HEK293 (cell line): ENCODE measurements around the gene AVPR1A.

Experiments used
- CTCF ChIA-PET: fragments of 350-600 bp; formaldehyde crosslinking; extraction: SDS; loops from one replicate; lab custom pipeline; 2021; ENCODE audit warnings: antibody characterized with exemption; lab: Yijun Ruan, JAX
- POLR2A ChIA-PET: fragments of 300-600 bp; formaldehyde crosslinking; extraction: SDS; loops from one replicate; lab custom pipeline; 2020; ENCODE audit warnings: antibody characterized with exemption, inconsistent platforms; lab: Yijun Ruan, JAX
- H3K27ac ChIP-seq: fragments of 200-500 bp; sonication (Bioruptor generic); 2 replicates; pipeline ENCODE4 v1.5.1; 2014; ENCODE audit warnings: low read depth, low read length, control low read depth, inconsistent platforms; ENCODE audit errors: extremely low read depth
- H3K36me3 ChIP-seq, 2 experiments: fragments of 200-500 bp in 1 of 2; sonication (Bioruptor generic) in 1 of 2; 1 replicate in 1 of 2; 2 replicates in 1 of 2; pipeline ENCODE4 v1.5.1; 2014 to 2017; ENCODE audit warnings: inconsistent platforms in 2 of 2, low read length in 2 of 2; ENCODE audit not compliant: control insufficient read depth in 2 of 2, insufficient read depth in 1 of 2
- H3K4me1 ChIP-seq: fragments of 200-500 bp; sonication (Bioruptor generic); 2 replicates; pipeline ENCODE4 v1.5.1; 2014; ENCODE audit warnings: mild to moderate bottlenecking, low read length, inconsistent platforms; ENCODE audit not compliant: control insufficient read depth, insufficient read depth
- H3K4me3 ChIP-seq: 2 replicates; pipeline ENCODE4 v1.5.1; 2011; ENCODE audit warnings: low read depth, mild to moderate bottlenecking, control low read depth, low read length, moderate library complexity
- H3K9me3 ChIP-seq: fragments of 200-500 bp; sonication (Bioruptor generic); 2 replicates; pipeline ENCODE4 v1.5.1; 2014; ENCODE audit warnings: low read depth, low read length, inconsistent platforms; ENCODE audit not compliant: control insufficient read depth, insufficient read depth
- EGR2 ChIP-seq: fragments of 450-650 bp; formaldehyde crosslinking; IDR thresholded peaks from 2 replicates; pipeline ENCODE4 v1.5.1; 2016; ENCODE audit warnings: low read depth, missing biosample characterization, missing genetic modification characterization
- KLF16 ChIP-seq: fragments of 450-650 bp; formaldehyde crosslinking; IDR thresholded peaks from 2 replicates; pipeline ENCODE4 v1.5.1; 2017; ENCODE audit warnings: missing biosample characterization, missing genetic modification characterization
- SP2 ChIP-seq: fragments of 450-650 bp; formaldehyde crosslinking; IDR thresholded peaks from 2 replicates; pipeline ENCODE4 v1.5.1; 2016; ENCODE audit warnings: missing biosample characterization, missing genetic modification characterization
- SP3 ChIP-seq: fragments of 450-650 bp; formaldehyde crosslinking; IDR thresholded peaks from 2 replicates; pipeline ENCODE4 v1.5.1; 2016; ENCODE audit warnings: missing biosample characterization, missing genetic modification characterization
- ZNF302 ChIP-seq: fragments of 450-650 bp; formaldehyde crosslinking; IDR thresholded peaks from 2 replicates; pipeline ENCODE4 v1.5.1; 2016; ENCODE audit warnings: missing biosample characterization, missing genetic modification characterization, low read depth
- ZNF311 ChIP-seq: fragments of 450-650 bp; formaldehyde crosslinking; IDR thresholded peaks from 2 replicates; pipeline ENCODE4 v1.5.1; 2017; ENCODE audit warnings: missing biosample characterization, missing genetic modification characterization, borderline replicate concordance
- ZNF501 ChIP-seq: fragments of 450-650 bp; formaldehyde crosslinking; IDR thresholded peaks from 2 replicates; pipeline ENCODE4 v1.5.1; 2016; ENCODE audit warnings: missing biosample characterization, missing genetic modification characterization
- ZNF544 ChIP-seq: fragments of 450-650 bp; formaldehyde crosslinking; IDR thresholded peaks from 2 replicates; pipeline ENCODE4 v1.5.0; 2017; ENCODE audit warnings: missing biosample characterization, missing genetic modification characterization
- ZNF623 ChIP-seq: fragments of 450-650 bp; formaldehyde crosslinking; IDR thresholded peaks from 2 replicates; pipeline ENCODE4 v1.5.1; 2016; ENCODE audit warnings: missing biosample characterization, missing genetic modification characterization
- ZNF629 ChIP-seq: fragments of 450-650 bp; formaldehyde crosslinking; IDR thresholded peaks from 2 replicates; pipeline ENCODE4 v1.5.1; 2017; ENCODE audit warnings: missing biosample characterization, missing genetic modification characterization
- ZNF830 ChIP-seq: fragments of 450-650 bp; IDR thresholded peaks from 2 replicates; pipeline ENCODE4 v1.5.0; 2018; ENCODE audit warnings: missing biosample characterization, missing genetic modification characterization, low read depth, mild to moderate bottlenecking, moderate library complexity
- TF ChIP-seq, protein P1 (sequence below): fragments of 450-650 bp; formaldehyde crosslinking; IDR thresholded peaks from 2 replicates; pipeline ENCODE4 v1.5.1; 2016; ENCODE audit warnings: missing biosample characterization, missing genetic modification characterization

AVPR1A gene

DNA sequence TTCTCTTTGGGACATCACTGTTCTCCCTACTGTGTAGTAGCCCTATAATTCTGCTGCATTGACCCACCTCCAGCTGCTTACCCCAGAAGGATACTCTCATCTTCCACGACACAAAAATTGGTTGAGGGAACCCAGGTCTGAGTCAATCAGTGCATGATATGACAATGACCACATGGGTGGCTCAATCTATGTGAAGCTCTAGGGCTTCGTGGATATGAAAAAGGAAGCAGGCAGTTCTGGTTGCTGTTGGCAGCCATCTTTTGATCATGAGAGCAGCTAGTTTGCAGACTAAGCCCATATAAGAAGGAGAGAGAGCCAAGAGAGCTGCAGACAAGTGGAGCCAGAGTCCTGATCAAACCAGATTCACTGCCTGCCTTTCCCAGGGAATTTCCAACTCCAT, 57.9 kb downstream of the AVPR1A start:
- ChIA-PET CTCF (interaction anchor here (0.9 to 1.5 kb wide), 2 partner anchors 10 to 24 kb away, joined by 3 to 6 read pairs; no protein-coding TSS in a partner anchor), POLR2A (no interaction called here)
- TF ChIP-seq ZNF501 (tag by site-specific recombination) (no peak), ZNF311 (tag by site-specific recombination) (no peak), ZNF623 (tag by site-specific recombination) (no peak), KLF16 (no peak), ZNF544 (tag by site-specific recombination) (no peak), SP2 (tag by site-specific recombination) (no peak), ZNF629 (tag by site-specific recombination) (no peak), EGR2 (tag by site-specific recombination) (no peak), SP3 (no peak), ZNF830 (tag by site-specific recombination) (no peak), ZNF302 (no peak)
- TF ChIP-seq, protein P1, sequence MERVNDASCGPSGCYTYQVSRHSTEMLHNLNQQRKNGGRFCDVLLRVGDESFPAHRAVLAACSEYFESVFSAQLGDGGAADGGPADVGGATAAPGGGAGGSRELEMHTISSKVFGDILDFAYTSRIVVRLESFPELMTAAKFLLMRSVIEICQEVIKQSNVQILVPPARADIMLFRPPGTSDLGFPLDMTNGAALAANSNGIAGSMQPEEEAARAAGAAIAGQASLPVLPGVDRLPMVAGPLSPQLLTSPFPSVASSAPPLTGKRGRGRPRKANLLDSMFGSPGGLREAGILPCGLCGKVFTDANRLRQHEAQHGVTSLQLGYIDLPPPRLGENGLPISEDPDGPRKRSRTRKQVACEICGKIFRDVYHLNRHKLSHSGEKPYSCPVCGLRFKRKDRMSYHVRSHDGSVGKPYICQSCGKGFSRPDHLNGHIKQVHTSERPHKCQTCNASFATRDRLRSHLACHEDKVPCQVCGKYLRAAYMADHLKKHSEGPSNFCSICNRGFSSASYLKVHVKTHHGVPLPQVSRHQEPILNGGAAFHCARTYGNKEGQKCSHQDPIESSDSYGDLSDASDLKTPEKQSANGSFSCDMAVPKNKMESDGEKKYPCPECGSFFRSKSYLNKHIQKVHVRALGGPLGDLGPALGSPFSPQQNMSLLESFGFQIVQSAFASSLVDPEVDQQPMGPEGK (tag by site-specific recombination): no peak
- Histone ChIP-seq H3K36me3 (no peaks in the 10 kb centered on the region), H3K9me3 (no peaks in the 10 kb centered on the region), H3K4me3 (no peak overlapping the region), H3K27ac (no peak overlapping the region), H3K4me1 (no peaks in the 10 kb centered on the region)
